Activated CD4-positive, alpha-beta T cell treated with anti-CD3 and anti-CD28 coated beads, Interleukin-2, amount 10 ng/mL, durations not matched to agents 7 days and 5 days (primary cell): ENCODE data around the gene DOCK4. TPM values are rescaled to one million over a fixed set of nuclear protein-coding genes. Genes with fewer than 3 reads are reported as not detected.

Source experiments
- CTCF ChIA-PET: fragments of 350-600 bp; sonication (Branson Sonifier 250); formaldehyde crosslinking; loops from one replicate; lab custom pipeline; 2021; ENCODE audit warnings: antibody characterized with exemption; lab: Charles Lee
- POLR2A ChIA-PET: fragments of 350-600 bp; sonication (Branson Sonifier 250); formaldehyde crosslinking; loops from one replicate; lab custom pipeline; 2021; ENCODE audit warnings: antibody characterized with exemption; lab: Charles Lee
- DNase-seq: peaks from one replicate; pipeline ENCODE4 v3.0.0-alpha.2; 2020
- H3K27ac Mint-ChIP-seq: one replicate; pipeline ENCODE4 v1.8.0; 2021; ENCODE audit warnings: mild to moderate bottlenecking, moderate library complexity, mixed read lengths
- H3K27me3 Mint-ChIP-seq: one replicate; pipeline ENCODE4 v1.8.0; 2021; ENCODE audit warnings: mixed read lengths
- H3K36me3 Mint-ChIP-seq: one replicate; pipeline ENCODE4 v1.8.0; 2021; ENCODE audit warnings: low read depth, mixed read lengths
- H3K4me1 Mint-ChIP-seq: one replicate; pipeline ENCODE4 v1.8.0; 2021; ENCODE audit warnings: mixed read lengths
- H3K4me3 Mint-ChIP-seq: one replicate; pipeline ENCODE4 v1.8.0; 2021; ENCODE audit warnings: mild to moderate bottlenecking, moderate library complexity, mixed read lengths
- H3K9me3 Mint-ChIP-seq: one replicate; pipeline ENCODE4 v1.8.0; 2021; ENCODE audit warnings: mixed read lengths
- total RNA-seq, 2 experiments: library from RNA; stranded (reverse); gene quantifications; one replicate each; pipeline ENCODE4 v1.2.3, GENCODE V29; 2021

The DOCK4 gene
- total RNA-seq, 2 experiments from 2014 or later = 0.12 to 0.25 TPM

GRCh38 chr7:112064627-112065385 is 141.4 kb downstream of the DOCK4 start:
- CTCF ChIA-PET = no interaction called here
- no peak overlapping the region for H3K4me3 Mint-ChIP-seq
- H3K27me3 Mint-ChIP-seq = no peaks in the 10 kb centered on the region
- POLR2A ChIA-PET = no interaction called here
- no peaks in the 10 kb centered on the region for H3K9me3 Mint-ChIP-seq
- H3K4me1 Mint-ChIP-seq = no peaks in the 10 kb centered on the region
- no peak for DNase-seq
- no peak overlapping the region for H3K27ac Mint-ChIP-seq
- H3K36me3 Mint-ChIP-seq = no peaks in the 10 kb centered on the region

- no peak overlapping the region for H3K4me3 Mint-ChIP-seq
- H3K27me3 Mint-ChIP-seq = no peaks in the 10 kb centered on the region
- H3K9me3 Mint-ChIP-seq = no peaks in the 10 kb centered on the region
- ChIA-PET CTCF (no interaction called here), POLR2A (no interaction called here)
- DNase-seq = no peak
- no peak overlapping the region for H3K27ac Mint-ChIP-seq
- no peaks in the 10 kb centered on the region for H3K4me1 Mint-ChIP-seq
- H3K36me3 Mint-ChIP-seq = no peaks in the 10 kb centered on the region
Measured at GRCh38 chr7:112063974-112064373, 142.2 kb downstream of the DOCK4 start.

GRCh38 chr7:112061051-112061450 is 145.1 kb downstream of the DOCK4 start:
- DNase-seq = no peak
- H3K9me3 Mint-ChIP-seq = no peaks in the 10 kb centered on the region
- no peaks in the 10 kb centered on the region for H3K36me3 Mint-ChIP-seq
- ChIA-PET CTCF (no interaction called here), POLR2A (no interaction called here)
- H3K27ac Mint-ChIP-seq = no peak overlapping the region
- H3K4me1 Mint-ChIP-seq = no peaks in the 10 kb centered on the region
- H3K4me3 Mint-ChIP-seq = no peak overlapping the region
- no peaks in the 10 kb centered on the region for H3K27me3 Mint-ChIP-seq

- no peak overlapping the region for H3K27ac Mint-ChIP-seq
- no peaks in the 10 kb centered on the region for H3K9me3 Mint-ChIP-seq
- no peaks in the 10 kb centered on the region for H3K36me3 Mint-ChIP-seq
- no peak overlapping the region for H3K4me3 Mint-ChIP-seq
- no peaks in the 10 kb centered on the region for H3K27me3 Mint-ChIP-seq
- H3K4me1 Mint-ChIP-seq = no peaks in the 10 kb centered on the region
- CTCF ChIA-PET = no interaction called here
- POLR2A ChIA-PET = no interaction called here
- no peak for DNase-seq
Measured at GRCh38 chr7:112060625-112061024, 145.6 kb downstream of the DOCK4 start.

- H3K27me3 Mint-ChIP-seq = no peaks in the 10 kb centered on the region
- ChIA-PET POLR2A (no interaction called here), CTCF (no interaction called here)
- H3K27ac Mint-ChIP-seq = no peak overlapping the region
- H3K9me3 Mint-ChIP-seq = no peaks in the 10 kb centered on the region
- H3K4me3 Mint-ChIP-seq = no peak overlapping the region
- H3K36me3 Mint-ChIP-seq = no peaks in the 10 kb centered on the region
- H3K4me1 Mint-ChIP-seq = no peaks in the 10 kb centered on the region
- DNase-seq = no peak
Measured at GRCh38 chr7:112059675-112060074, 146.5 kb downstream of the DOCK4 start.

- ChIA-PET POLR2A (no interaction called here), CTCF (no interaction called here)
- Mint-ChIP-seq H3K4me3 (no peak overlapping the region), H3K27ac (no peak overlapping the region), H3K9me3 (no peaks in the 10 kb centered on the region), H3K4me1 (no peaks in the 10 kb centered on the region), H3K36me3 (no peaks in the 10 kb centered on the region), H3K27me3 (no peaks in the 10 kb centered on the region)
- no peak for DNase-seq
Measured at GRCh38 chr7:112058686-112059085, 147.5 kb downstream of the DOCK4 start.

GRCh38 chr7:112056409-112056808 is 149.8 kb downstream of the DOCK4 start:
- ChIA-PET CTCF (interaction anchor here (0.6 kb wide), 2 partner anchors 42 to 1848 kb away, joined by 3 read pairs; no protein-coding TSS in a partner anchor), POLR2A (no interaction called here)
- peaks cover 6% of the 10 kb centered on the region for H3K27me3 Mint-ChIP-seq

GRCh38 chr7:112053737-112054069 is 152.5 kb downstream of the DOCK4 start:
- Mint-ChIP-seq H3K27me3 (peaks cover 6% of the 10 kb centered on the region), H3K4me3 (no peak overlapping the region), H3K36me3 (no peaks in the 10 kb centered on the region), H3K4me1 (no peaks in the 10 kb centered on the region), H3K9me3 (no peaks in the 10 kb centered on the region), H3K27ac (no peak overlapping the region)
- ChIA-PET CTCF (no interaction called here), POLR2A (no interaction called here)
- DNase-seq = no peak

More at GRCh38 chr7:112056409-112056808, 149.8 kb downstream of the DOCK4 start:
- H3K27ac Mint-ChIP-seq = no peak overlapping the region
- no peaks in the 10 kb centered on the region for H3K4me1 Mint-ChIP-seq
- H3K36me3 Mint-ChIP-seq = no peaks in the 10 kb centered on the region
- DNase-seq = no peak
- H3K4me3 Mint-ChIP-seq = no peak overlapping the region
- H3K9me3 Mint-ChIP-seq = no peaks in the 10 kb centered on the region

GRCh38 chr7:112052993-112053736 is 153.0 kb downstream of the DOCK4 start:
- Mint-ChIP-seq H3K27me3 (peaks cover 6% of the 10 kb centered on the region), H3K36me3 (no peaks in the 10 kb centered on the region), H3K9me3 (no peaks in the 10 kb centered on the region), H3K4me3 (no peak overlapping the region), H3K27ac (no peak overlapping the region), H3K4me1 (no peaks in the 10 kb centered on the region)
- DNase-seq = no peak
- POLR2A ChIA-PET = no interaction called here
- CTCF ChIA-PET = no interaction called here

- no peak overlapping the region for H3K4me3 Mint-ChIP-seq
- H3K27me3 Mint-ChIP-seq = peaks cover 8% of the 10 kb centered on the region
- ChIA-PET CTCF (no interaction called here), POLR2A (no interaction called here)
- no peaks in the 10 kb centered on the region for H3K9me3 Mint-ChIP-seq
- no peak for DNase-seq
- no peak overlapping the region for H3K27ac Mint-ChIP-seq
- H3K4me1 Mint-ChIP-seq = no peaks in the 10 kb centered on the region
- H3K36me3 Mint-ChIP-seq = no peaks in the 10 kb centered on the region
Measured at GRCh38 chr7:112052498-112052897, 153.7 kb downstream of the DOCK4 start.

GRCh38 chr7:112050250-112050881 is 155.8 kb downstream of the DOCK4 start:
- Mint-ChIP-seq H3K4me3 (no peak overlapping the region), H3K9me3 (no peaks in the 10 kb centered on the region), H3K4me1 (no peaks in the 10 kb centered on the region), H3K27ac (no peak overlapping the region), H3K36me3 (no peaks in the 10 kb centered on the region), H3K27me3 (peaks cover 8% of the 10 kb centered on the region)
- DNase-seq = no peak
- POLR2A ChIA-PET = no interaction called here
- CTCF ChIA-PET = no interaction called here

GRCh38 chr7:112049555-112050249 is 156.5 kb downstream of the DOCK4 start:
- peaks cover 8% of the 10 kb centered on the region for H3K27me3 Mint-ChIP-seq
- H3K9me3 Mint-ChIP-seq = no peaks in the 10 kb centered on the region
- H3K4me1 Mint-ChIP-seq = no peaks in the 10 kb centered on the region
- H3K4me3 Mint-ChIP-seq = no peak overlapping the region
- CTCF ChIA-PET = no interaction called here
- POLR2A ChIA-PET = no interaction called here
- no peak overlapping the region for H3K27ac Mint-ChIP-seq
- H3K36me3 Mint-ChIP-seq = no peaks in the 10 kb centered on the region
- DNase-seq = no peak

- H3K27me3 Mint-ChIP-seq = peaks cover 2% of the 10 kb centered on the region
- H3K27ac Mint-ChIP-seq = no peak overlapping the region
- CTCF ChIA-PET = no interaction called here
- no peaks in the 10 kb centered on the region for H3K4me1 Mint-ChIP-seq
- H3K9me3 Mint-ChIP-seq = no peaks in the 10 kb centered on the region
- POLR2A ChIA-PET = no interaction called here
- no peak overlapping the region for H3K4me3 Mint-ChIP-seq
- no peaks in the 10 kb centered on the region for H3K36me3 Mint-ChIP-seq
- no peak for DNase-seq
Measured at GRCh38 chr7:112047421-112047820, 158.8 kb downstream of the DOCK4 start.
